Neutrophil (primary cell): ENCODE results near the gene C17orf113.
A peak's percentile ranks its signal among the peaks of the same experiment; 100 is the strongest.

Experiments used
- H3K27ac ChIP-seq: fragments of 200-600 bp; sonication (generic); 2 replicates; pipeline ENCODE4 v1.5.1; 2016; ENCODE audit warnings: mild to moderate bottlenecking, moderate library complexity
- H3K27me3 ChIP-seq: fragments of 200-600 bp; sonication (generic); 2 replicates; pipeline ENCODE4 v1.6.0; 2016; ENCODE audit warnings: mild to moderate bottlenecking
- H3K36me3 ChIP-seq: fragments of 200-600 bp; sonication (generic); 2 replicates; pipeline ENCODE4 v1.5.1; 2017
- H3K4me1 ChIP-seq, 2 experiments: fragments of 200-600 bp in 1 of 2; sonication (generic) in 1 of 2; 1 replicate in 1 of 2; 2 replicates in 1 of 2; pipeline versions ENCODE4 v1.5.1 to v1.6.1; 2013 to 2016; ENCODE audit warnings: low read depth in 1 of 2, low read length in 1 of 2, mild to moderate bottlenecking in 1 of 2, moderate library complexity in 1 of 2; ENCODE audit not compliant: control insufficient read depth in 1 of 2, insufficient read depth in 1 of 2
- H3K4me3 ChIP-seq, 2 experiments: fragments of 200-600 bp in 1 of 2; sonication (generic) in 1 of 2; 1 replicate in 1 of 2; 2 replicates in 1 of 2; pipeline ENCODE4 v1.5.1; 2013 to 2016; ENCODE audit warnings: low read depth in 1 of 2, low read length in 1 of 2, mild to moderate bottlenecking in 1 of 2, moderate library complexity in 1 of 2
- H3K9me3 ChIP-seq: fragments of 200-600 bp; sonication (generic); 2 replicates; pipeline ENCODE4 v1.5.1; 2016
- CTCF ChIP-seq: fragments of 200-600 bp; sonication (generic); IDR thresholded peaks from 2 replicates; pipeline ENCODE4 v1.5.1; 2016; ENCODE audit warnings: antibody characterized with exemption

C17orf113 gene

DNA sequence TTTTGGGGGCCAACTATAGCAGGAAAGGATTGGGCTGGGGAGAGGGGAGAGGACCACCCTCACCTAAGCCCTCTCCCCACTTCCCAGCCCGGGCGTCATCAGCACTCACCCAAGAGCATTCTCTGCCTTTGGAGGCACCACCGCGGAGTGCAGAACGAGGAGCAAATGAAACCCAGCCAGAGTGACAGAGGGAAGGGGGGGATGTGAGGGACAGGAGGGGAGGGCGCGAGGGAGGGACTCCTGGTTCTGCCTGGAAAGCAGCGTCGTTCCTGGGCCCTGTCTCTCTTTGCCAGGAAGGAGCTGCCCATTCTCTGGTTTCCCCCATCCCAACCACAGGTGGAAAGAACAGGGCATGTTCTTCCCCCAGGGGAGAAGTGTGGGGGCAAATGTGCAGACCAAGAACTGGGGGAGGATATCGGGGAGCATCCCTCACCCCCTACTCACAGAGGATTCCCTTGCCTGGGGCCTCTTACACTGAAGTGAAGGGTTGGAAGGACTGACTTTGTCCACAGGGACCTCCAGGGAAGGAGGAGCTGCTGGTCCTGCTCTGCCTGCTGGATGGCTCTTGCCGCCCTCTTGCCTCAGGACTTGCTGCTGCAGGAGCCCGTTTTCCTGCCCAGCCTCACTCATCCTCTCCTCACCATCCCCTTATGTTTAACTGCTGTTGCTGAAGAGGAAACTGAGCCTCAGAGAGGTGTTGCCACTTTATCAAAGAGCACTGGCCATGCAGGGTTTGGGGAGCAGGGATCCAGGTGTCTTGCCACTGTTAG, 3.5 kb upstream of the C17orf113 start:
- peaks cover 10 to 11% of the 10 kb centered on the region in 2 experiments for H3K4me1 ChIP-seq
- no peak for TF ChIP-seq CTCF
- peaks cover 64% of the 10 kb centered on the region for H3K27me3 ChIP-seq
- no peaks in the 10 kb centered on the region for H3K9me3 ChIP-seq
- H3K27ac ChIP-seq: no peak overlapping the region
- no peak overlapping the region for H3K4me3 ChIP-seq
- H3K36me3 ChIP-seq: no peaks in the 10 kb centered on the region

DNA sequence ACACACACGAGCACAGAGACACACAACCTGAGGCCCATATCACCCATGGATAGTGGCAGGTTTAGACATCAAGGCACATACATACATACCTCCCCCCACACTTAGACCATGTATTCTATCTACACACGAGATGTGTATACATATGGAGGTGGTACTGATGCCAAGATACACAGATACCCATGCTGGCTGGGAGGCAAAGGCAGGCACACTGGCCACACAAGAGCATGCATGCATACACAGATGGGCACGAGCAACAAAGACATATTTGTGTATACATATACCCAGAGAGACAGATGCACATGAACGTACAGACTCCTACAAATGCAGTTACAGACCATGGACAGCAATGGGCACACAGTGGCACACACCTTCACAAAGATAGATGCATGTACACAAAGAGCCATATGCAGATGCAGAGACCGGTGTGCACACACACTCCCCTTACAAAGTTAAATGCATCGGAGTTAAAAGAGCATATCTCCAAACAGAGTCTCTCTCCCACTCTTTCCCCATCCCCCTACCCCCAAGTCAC, 2.0 kb upstream of the C17orf113 start:
- no peak overlapping the region for H3K4me3 ChIP-seq
- H3K27ac ChIP-seq: no peak overlapping the region
- no peak for TF ChIP-seq CTCF
- H3K27me3 ChIP-seq: peaks cover 70% of the 10 kb centered on the region
- H3K9me3 ChIP-seq: no peaks in the 10 kb centered on the region
- no peaks in the 10 kb centered on the region for H3K36me3 ChIP-seq
- peaks cover 10 to 11% of the 10 kb centered on the region in 2 experiments for H3K4me1 ChIP-seq

DNA sequence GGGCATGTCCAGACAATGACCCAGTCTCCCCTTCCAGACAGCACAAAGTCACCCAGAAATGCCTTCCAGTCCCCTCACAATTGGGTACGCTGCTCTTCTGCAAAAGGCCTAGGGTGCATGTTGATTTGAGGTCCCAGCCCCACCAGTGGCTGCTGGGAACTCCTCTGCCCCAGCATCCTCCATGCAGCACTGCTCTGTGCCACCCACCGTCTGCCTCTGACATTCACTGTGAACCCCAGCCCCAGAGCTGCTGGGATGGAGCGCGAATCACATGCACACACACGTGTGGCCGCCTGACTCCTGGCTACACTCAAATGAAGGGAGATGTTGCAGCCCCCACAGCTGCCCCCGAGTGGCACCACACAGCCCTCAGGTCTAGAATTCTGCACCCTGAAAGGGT, 1.2 kb upstream of the C17orf113 start:
- no peaks in the 10 kb centered on the region for H3K36me3 ChIP-seq
- TF ChIP-seq CTCF: no peak
- H3K4me1 ChIP-seq: peaks cover 10 to 11% of the 10 kb centered on the region in 2 experiments
- peaks cover 70% of the 10 kb centered on the region for H3K27me3 ChIP-seq
- H3K4me3 ChIP-seq: no peak overlapping the region
- H3K27ac ChIP-seq: no peak overlapping the region
- no peaks in the 10 kb centered on the region for H3K9me3 ChIP-seq

DNA sequence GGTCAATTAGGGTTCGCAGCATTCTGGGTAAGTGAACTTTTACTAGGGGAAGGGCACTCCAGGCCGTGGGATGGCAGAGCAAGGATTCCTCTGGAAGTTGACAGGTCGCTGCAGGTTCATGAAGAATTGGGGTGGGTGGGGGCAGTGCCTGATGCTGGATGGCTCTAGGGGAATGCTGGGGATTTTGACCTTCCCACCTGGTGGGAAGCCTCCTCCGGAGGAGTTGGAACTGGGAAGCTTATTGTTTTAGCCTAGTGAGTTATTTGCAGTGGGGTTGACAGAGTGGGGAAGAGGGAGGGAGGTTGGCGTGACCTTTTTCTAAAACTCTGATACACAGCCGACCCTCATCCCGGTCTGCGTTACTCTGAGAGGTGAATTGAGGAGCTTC, 606 bp upstream of the C17orf113 start:
- Histone ChIP-seq H3K27me3 (peaks cover 70% of the 10 kb centered on the region), H3K4me1 (peaks cover 10 to 11% of the 10 kb centered on the region in 2 experiments), H3K27ac (no peak overlapping the region), H3K9me3 (no peaks in the 10 kb centered on the region), H3K36me3 (no peaks in the 10 kb centered on the region), H3K4me3 (peak overlapping the region in 1 of 2 experiments; percentile 54)
- no peak for TF ChIP-seq CTCF

GRCh38 chr17:42049834-42050392, 488 bp downstream of the C17orf113 start:
- no peak for TF ChIP-seq CTCF
- H3K4me3 ChIP-seq: peak overlapping the region in 1 of 2 experiments; percentile 54
- no peaks in the 10 kb centered on the region for H3K9me3 ChIP-seq
- no peaks in the 10 kb centered on the region for H3K36me3 ChIP-seq
- no peak overlapping the region for H3K27ac ChIP-seq
- peaks cover 64% of the 10 kb centered on the region for H3K27me3 ChIP-seq
- H3K4me1 ChIP-seq: peaks cover 10 to 11% of the 10 kb centered on the region in 2 experiments
